Endometrial microvascular endothelial cells (primary cell): ENCODE results near the gene RTN4. TPM values are rescaled to one million over a fixed set of nuclear protein-coding genes. Genes with fewer than 3 reads are reported as not detected.

Source experiments
- in situ Hi-C: cut with HindIII; loops from 2 replicates; pipeline ENCODE4 v1.10.0; 2017; ENCODE audit warnings: low sequenced_read_pairs, low pct_unique_long_range_greater_than_20kb; ENCODE audit errors: inconsistent ontology term
- total RNA-seq: library from RNA; depleted of rRNA; stranded (reverse); fragments of >200 nt; gene quantifications from one replicate; pipeline ENCODE4 v1.2.3, GENCODE V29; 2015; ENCODE audit errors: inconsistent ontology term

The RTN4 gene
- total RNA-seq, 1 donor from 2014 or later = 512 TPM

DNA sequence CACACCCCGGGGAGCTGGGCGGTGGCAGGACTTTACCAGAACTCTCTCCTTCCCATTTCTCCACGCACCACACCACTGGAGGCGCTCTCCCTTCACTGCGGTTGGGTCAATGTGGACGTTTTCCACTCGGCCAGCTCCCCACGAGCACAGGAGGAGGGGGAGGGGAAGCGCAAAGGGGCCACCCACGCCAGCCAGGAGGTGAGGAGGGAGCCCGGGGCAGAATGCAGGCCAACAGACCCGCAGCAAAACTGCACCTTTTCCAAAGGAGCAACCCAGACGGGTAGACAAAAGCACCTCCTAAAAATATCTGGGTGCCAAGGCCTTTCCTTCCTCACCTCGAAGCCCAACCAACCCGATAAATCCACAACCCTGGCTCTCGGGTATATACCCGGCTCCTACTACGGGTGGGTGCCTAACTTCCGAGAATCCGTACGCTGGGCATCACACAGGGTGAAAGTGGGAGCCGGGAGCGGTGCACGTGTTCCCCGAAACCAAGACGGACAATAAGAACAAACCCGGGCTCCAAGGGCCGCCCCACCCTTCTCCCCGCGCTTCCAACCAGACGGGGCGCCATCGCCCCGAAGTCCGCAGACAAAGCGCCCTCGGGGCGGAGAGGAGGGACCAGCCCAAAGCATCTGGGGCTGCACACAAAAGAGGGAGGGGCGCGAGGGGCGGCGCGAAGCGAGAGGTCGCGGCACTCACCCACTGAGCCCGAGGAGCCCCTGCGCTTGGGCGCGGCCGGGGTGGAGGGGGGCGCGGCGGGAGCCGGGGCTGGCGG lies 1.0 kb downstream of the RTN4 start:
- in situ Hi-C loops = no loop called here

DNA sequence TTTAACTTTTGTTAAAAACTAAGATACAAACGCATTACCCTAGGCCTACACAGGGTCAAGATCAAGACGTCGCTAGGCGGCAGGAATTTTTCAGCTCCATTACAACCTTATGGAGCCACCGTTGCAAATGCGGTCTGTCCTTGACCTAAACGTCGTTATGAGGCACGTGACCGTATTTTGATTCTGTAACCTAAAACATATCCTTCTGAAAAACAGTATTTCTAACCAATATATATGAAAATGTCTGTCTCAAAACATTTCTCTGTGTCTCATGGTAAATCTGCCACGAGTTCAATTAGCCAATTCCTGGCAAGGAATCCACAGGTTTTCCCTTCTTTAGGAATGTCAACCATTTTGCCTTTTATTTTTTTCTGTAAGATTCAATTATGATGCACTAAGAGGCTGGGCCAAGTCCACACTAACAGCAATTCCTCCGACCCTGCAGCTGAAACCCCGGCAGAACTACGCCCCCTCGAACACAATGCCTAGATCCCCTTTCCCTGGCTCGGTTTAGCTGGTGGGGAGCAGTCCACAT lies 1.7 kb downstream of the RTN4 start:
- in situ Hi-C loops = no loop called here

DNA sequence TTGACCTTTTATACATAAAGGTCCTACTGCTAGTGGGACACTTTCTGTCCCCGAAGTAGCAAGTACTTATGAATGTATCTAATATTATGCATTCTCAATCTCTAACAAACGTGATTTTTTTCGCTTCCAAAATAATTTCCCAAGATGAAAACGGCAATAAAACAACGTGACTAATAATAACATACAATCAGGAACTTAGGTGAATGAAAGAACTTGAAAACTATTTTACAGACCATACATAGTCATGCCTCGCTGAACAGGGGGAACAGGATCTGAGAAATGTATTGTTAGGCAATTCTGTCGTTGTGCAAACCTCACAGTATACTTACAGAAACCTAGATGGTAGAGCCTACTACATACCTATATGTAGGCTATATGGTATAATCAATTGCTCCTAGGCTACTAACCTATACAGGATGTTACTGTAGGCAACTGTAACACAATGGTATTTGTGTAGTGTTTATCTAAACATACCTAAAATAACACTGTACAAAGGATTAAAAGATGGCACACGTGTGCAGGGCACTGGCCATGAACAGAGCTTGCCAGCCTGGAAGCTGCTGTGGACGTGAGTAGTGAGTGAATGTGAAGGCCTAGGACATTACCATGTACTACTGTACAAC lies 2.5 kb downstream of the RTN4 start:
- in situ Hi-C loops = no loop called here

DNA sequence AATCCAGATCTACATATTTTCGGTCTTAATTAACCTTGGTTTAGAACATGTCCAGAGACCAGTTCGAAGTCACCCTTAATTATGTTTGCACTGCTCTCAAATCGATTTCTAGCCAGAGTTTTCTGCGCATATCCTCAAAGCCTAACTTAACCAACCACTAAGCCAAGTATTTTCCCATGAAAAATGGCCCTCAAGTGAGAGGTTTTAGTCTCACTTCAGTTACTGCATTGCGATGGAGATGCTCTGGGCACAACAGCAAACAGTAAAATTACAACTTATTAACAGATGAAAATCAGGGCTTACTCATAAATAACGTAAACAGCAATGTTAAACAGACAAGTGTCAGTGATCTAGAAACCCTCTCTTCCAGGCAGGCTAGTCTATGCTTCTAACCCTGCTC lies 4.5 kb downstream of the RTN4 start:
- in situ Hi-C loops = no loop called here

DNA sequence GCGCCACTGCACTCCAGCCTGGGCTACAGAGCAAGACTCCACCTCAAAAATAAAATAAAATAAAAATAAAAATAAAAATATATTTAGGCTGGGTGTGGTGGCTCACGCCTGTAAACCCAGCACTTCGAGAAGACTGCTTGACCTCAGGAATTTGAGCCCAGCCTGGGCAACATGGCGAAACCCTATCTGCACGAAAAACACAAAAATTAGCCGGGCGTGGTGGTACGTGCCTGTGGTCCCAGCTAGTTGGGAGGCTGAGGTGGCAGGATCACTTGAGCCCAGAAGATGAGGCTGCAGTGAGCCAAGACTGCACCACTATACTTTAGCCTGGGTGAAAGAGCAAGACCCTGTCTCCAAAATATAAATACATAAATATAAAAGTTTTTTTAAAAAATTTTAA lies 6.4 kb downstream of the RTN4 start:
- in situ Hi-C loops = no loop called here

DNA sequence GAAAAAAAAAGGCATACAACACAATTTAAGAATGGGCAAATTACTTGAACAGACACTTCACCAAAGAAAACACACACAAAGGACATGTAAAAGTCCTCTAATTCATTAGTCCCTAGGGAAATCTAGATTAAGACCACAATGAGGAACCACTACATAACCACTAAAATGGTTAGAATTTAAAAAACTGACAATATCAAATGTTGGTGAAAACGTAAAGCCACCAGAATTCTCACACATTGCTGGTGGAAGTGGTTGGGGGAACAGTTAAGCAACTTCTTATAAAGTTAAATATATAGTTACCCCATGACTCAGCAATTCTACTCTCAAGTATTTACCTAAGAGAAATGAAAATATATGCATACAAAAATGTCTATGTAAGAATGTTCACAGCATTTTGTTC lies 11.8 kb downstream of the RTN4 start:
- in situ Hi-C loops = no loop called here

DNA sequence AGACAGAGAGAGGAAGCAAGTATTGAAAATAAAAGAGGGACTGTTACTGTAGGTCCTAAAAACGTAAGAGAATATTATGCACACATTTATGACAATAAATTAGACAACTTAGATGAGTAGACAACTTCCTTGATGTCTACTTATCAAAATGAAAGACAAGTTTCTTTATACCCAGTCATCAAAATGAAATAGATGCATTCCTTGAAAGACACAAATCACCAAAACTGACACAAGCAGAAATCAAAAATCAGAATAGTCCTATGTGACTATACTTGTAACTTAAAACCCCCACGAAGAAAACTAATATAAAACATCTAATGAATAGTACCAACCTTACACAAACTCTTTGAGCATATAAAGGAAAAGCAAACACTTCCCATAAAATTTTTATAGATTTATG lies 14.5 kb downstream of the RTN4 start:
- in situ Hi-C loops = no loop called here

DNA sequence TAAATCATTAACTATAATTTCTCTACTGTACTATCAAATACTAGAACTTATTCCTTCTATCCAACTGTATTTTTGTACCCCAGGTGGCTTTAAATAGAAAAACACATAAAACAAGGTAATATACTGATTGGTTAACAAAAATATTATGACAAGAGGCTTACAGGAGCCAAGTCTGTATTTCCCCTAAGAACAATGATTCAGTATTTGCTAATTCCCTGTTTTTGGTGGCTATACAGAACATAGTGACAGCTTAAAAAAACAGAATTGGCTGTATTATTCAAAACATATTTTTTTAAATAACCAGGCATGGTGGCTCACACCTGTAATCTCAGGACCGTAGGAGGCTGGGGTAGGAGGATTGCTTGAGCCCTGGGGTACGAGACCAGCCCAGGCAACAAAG lies 16.3 kb downstream of the RTN4 start:
- in situ Hi-C loops = no loop called here

DNA sequence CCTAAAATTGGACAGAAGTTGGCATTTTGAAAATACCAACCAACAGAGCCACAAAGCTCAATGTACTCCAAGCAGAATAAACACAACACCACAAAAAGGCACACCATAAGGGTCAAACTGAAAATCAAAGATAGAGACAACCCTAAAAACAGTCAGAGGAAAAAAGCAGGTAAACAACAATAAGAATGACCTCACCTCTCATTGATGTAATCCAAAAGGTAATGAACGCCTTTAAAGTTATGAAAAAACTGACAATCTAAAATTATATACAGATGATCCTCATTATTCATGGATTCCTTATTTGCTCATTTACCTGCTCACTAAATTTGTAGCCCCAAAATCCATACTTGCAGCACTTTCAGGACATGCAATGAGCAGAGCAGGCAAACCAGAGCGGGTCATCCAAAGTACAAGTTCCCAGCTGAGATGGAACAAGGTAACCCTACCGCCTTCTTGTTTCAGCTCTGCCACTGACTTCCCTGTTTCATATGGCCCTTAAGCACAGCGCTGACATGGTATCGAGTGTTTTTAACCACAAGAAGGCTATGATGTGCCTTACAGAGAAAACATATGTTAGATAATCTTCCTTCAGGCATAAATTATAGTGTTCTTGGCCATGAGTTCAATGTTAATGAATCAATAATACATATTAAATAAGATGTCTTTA lies 17.0 kb downstream of the RTN4 start:
- in situ Hi-C loops = no loop called here

DNA sequence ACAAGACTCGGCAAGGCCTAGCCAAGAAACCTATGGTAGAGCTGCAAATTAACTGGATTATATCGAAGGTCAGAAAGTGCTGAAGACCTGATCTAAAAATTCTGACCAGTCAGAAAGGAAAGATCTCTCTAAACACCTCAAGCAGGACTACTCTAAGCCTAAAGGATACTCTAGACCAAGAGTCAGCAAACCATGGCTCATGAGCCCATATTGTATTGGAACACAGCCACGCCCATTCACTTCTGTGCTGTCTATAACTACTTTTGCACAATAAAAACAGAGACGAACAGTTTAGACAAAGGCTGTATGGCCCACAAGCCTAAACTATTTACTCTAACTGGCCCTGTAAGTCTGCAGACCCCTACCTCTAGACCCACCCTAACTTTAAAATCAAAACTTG lies 18.7 kb downstream of the RTN4 start:
- in situ Hi-C loops = no loop called here

DNA sequence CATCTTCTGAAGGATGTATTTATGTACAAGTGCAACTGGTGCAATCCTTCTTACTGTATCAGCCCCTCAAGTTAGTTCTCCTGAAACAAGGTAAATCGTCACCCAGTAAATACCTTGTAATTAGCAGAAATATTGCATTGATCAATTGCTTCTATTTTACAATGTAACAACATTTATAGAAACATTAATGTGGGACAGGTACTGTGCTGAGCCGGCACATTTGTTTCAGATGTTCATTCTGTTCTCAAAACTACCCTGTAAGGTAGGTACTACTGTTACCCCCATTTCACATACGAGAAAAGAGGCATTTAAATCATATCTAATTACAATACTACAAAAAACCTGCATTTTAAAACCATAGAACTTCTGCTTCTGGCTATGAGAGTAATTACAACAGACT lies 19.5 kb downstream of the RTN4 start:
- in situ Hi-C loops = no loop called here

DNA sequence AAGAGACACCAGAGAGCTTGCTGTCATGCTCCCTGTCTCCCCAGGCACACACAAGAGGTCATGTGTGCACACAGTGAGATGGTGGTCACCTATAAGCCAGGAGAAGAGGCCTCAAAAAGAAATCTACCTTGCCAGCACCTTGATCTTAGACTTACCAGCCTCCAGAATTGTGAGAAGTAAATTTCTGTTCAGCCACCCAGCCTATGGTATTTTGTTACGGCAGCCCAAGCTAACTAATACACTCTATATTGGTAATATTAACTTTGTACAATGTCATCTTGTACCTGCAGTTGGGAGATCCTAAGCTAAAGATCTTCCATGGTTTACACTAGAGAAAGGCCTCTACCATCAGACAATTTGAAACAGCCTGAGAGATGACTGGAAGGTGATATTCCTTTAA lies 21.2 kb downstream of the RTN4 start:
- in situ Hi-C loops = no loop called here

DNA sequence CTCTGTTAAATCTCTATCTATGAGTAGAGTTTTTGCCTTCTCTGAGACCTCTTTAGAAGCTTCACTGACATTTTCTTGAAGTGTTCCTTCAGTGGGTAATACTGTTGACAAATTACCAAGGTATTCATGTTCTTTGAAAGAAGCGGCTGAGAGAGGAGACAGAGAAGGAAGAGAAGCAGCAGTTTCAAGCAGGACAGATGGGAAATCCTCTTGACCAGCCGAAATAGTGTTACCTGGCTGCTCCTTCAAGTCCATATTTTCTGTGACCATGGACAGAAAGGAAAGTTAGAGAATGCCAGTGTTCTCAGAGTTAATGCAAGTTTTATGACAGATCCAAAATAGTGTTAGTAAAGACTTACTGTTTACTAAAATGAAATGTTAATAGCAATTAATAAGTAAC lies 23.0 kb downstream of the RTN4 start:
- in situ Hi-C loops = no loop called here

DNA sequence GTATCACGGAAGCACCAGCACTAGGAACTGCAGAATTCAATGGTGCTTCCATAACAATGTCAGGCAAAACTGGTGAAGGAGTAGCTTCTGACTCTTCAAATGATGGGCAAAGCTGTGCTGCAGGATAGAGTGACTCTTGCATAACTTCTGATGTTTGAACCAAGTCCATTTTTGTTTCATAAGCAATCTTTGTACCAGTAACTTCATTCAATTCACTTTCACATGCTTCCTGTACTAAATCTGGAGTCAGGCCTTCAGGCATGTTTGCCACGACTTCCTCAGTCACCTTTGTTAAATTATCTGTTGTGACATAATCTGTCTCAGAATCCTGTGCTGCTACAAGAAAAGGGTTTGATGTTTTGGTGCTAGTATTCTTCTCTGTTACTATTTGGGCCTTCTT lies 24.0 kb downstream of the RTN4 start:
- in situ Hi-C loops = no loop called here

DNA sequence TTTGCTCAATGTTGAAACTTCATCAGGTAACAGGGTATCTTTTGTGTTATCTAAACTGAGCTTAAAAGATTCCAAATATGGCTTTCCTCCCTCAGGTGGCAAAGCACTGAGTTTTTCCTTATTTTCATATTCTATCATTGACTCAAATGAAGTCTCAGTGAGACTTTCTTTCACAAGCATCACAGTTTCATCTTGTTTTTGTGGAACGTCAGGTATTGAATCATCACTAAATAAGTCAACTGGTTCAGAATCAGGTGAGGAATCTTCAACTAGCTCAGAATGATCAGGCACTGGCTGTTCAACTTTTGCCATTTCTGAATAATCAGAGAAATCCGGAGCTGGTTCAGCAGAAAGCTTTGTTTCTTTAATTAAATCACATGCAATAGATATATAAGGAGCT lies 24.6 kb downstream of the RTN4 start:
- in situ Hi-C loops = no loop called here

DNA sequence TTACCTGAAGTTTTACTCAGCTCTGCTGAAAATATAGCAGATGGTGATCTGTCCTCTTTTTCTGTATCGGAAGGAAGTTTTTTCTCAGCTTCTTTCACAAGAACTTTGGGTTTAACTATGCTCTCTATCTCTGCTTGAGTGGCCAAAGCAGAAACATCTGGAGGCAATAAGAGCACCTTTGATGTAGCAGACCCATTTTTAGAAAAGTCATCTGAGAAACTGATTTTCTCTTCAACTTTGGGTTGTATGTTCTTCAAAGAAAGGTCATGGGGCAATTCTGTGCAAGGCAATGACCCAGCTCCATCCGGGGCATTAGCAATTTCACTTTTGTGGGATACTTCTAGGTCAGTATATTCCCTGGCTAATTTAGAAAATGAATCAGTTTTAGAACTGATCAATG lies 25.2 kb downstream of the RTN4 start:
- in situ Hi-C loops = no loop called here

DNA sequence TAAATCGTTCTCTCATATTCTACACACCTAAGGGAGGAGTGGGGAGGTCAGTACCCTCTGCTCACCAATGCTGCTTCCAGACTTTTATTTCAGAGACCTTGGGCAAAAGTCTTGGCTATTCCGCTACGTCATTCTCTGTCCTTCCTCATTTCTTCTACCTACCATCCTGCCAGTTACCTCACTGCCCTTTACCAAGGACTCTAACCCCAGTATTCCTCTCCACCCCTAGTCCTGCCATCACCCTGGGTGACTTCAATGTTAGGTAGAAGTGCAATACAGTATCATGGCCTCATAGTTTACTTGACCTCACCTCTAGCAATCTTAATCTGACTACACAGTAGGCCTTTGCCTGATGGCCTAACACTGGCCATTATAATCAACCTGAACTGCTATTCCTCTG lies 27.8 kb downstream of the RTN4 start:
- in situ Hi-C loops = no loop called here

DNA sequence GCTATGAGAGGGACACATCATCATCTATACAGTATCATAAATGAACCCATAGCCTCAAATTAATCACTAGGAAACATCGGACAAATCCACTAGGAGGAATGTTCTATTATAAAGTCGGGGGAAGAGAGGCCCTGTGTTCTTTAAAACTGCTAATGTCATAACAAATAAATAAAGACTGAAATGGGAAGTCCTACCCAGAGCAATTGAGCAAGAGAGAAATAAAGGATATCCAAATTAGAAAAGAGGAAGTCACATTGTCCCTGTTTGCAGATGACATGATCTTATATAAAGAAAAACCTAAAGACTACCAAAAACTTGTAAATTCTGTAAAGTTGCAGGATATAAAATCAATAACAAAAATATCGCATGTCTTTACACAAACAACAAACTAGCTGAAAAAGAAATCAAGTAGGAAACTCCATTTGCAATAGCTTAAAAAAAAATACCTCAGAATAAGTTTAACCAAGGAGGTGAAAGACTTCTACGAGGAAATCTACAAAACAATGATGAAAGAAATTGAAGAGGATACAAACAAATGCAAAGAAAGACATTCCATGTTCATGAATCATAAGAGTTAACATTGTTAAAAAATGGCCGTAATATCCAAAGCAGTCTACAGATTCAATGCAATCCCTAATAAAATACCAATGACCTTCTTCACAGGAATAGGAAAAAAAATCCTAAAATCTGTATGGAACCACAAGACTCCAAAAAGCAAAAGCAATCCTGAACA lies 30.6 kb downstream of the RTN4 start:
- in situ Hi-C loops = no loop called here

DNA sequence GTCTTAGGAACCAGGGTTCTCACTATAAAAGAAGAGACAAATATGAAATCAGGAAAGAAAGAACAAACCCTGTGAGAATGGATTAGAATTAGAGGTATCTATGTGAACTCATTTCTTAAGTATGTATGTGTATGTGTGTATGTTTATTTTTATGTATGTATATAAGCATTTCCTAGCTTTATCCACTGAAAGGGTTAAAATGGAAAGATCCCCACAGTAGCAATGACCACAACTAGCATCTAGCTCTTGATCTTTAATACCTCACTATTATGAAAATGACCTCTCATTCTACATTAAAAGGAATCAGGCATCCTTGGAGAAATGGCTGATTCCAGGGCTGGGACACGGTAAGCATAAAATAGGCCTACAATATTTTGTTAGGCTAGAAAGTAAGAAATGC lies 31.6 kb downstream of the RTN4 start:
- in situ Hi-C loops = no loop called here
